Activated CD8-positive, alpha-beta memory T cell treated with anti-CD3 and anti-CD28 coated beads, Interleukin-2, amount 10 ng/mL, durations not matched to agents 7 days and 5 days (primary cell): ENCODE measurements around the gene ZNF101. TPM values are rescaled to one million over a fixed set of nuclear protein-coding genes. Genes with fewer than 3 reads are reported as not detected.
"Not testable (repeated sequence)": the region's sequence is repeated elsewhere in the genome, so short reads cannot be mapped to it uniquely, and the experiment has no call there.

ENCODE experiments used
- ATAC-seq: fragments of 150-1000 bp; cut with Tn5 transposase; one replicate; pipeline ENCODE4 v1.10.0; 2021; ENCODE audit warnings: moderate library complexity
- CTCF ChIA-PET: fragments of 350-600 bp; sonication (Branson Sonifier 250); formaldehyde crosslinking; loops from one replicate; lab custom pipeline; 2021; ENCODE audit warnings: antibody characterized with exemption; lab: Charles Lee
- DNase-seq: peaks from one replicate; pipeline ENCODE4 v3.0.0-alpha.2; 2020
- H3K27ac Mint-ChIP-seq: one replicate; pipeline ENCODE4 v1.8.0; 2021; ENCODE audit warnings: mild to moderate bottlenecking, mixed read lengths
- H3K27me3 Mint-ChIP-seq: one replicate; pipeline ENCODE4 v1.8.0; 2021; ENCODE audit warnings: mixed read lengths
- H3K36me3 Mint-ChIP-seq: one replicate; pipeline ENCODE4 v1.8.0; 2021; ENCODE audit warnings: mild to moderate bottlenecking, mixed read lengths
- H3K4me1 Mint-ChIP-seq: one replicate; pipeline ENCODE4 v1.8.0; 2021; ENCODE audit warnings: mixed read lengths
- H3K4me3 Mint-ChIP-seq: one replicate; pipeline ENCODE4 v1.8.0; 2021; ENCODE audit warnings: mild to moderate bottlenecking, moderate library complexity, mixed read lengths
- H3K9me3 Mint-ChIP-seq: one replicate; pipeline ENCODE4 v1.8.0; 2022; ENCODE audit warnings: low read depth, mixed read lengths
- total RNA-seq, 2 experiments: library from RNA; stranded (reverse); gene quantifications; one replicate each; pipeline ENCODE4 v1.2.3, GENCODE V29; 2021

Gene ZNF101
- total RNA-seq, 2 experiments from 2014 or later, result 75.0 to 93.7 TPM

DNA sequence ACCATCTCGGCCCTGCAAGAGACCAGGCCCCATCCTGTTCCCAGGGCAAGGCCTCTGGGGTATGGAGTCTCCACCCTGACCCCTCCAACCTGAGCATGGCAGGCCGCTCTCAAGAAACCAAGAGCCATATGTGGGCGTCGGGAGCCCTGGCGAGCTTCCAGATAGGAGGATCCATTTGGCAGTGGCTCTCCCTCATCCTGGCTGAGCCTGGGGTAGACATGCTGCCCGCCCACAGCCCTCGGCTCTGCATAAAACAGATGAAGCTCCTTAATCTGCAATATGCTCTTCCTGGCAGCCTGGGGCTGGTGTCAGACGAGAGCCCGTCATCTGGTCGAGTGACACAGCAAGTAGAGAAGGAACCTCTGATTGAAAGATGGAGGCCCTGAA lies 11.2 kb upstream of the ZNF101 start:
- H3K27me3 Mint-ChIP-seq, result no peaks in the 10 kb centered on the region
- no peak overlapping the region for H3K27ac Mint-ChIP-seq
- CTCF ChIA-PET, result interaction anchor here (0.9 to 2.7 kb wide), 3 partner anchors 13 to 125 kb away, joined by 3 to 12 read pairs (median 4); partner anchors contain the start of gene GMIP
- H3K4me3 Mint-ChIP-seq, result no peak overlapping the region
- no peak for ATAC-seq
- peaks cover 26% of the 10 kb centered on the region for H3K4me1 Mint-ChIP-seq
- no peaks in the 10 kb centered on the region for H3K9me3 Mint-ChIP-seq
- no peak for DNase-seq
- peaks cover 70% of the 10 kb centered on the region for H3K36me3 Mint-ChIP-seq

GRCh38 chr19:19659646-19660245 lies 8.9 kb upstream of the ZNF101 start:
- ATAC-seq, result no peak
- H3K27me3 Mint-ChIP-seq, result no peaks in the 10 kb centered on the region
- H3K4me1 Mint-ChIP-seq, result peaks cover 35% of the 10 kb centered on the region
- H3K36me3 Mint-ChIP-seq, result peaks cover 61% of the 10 kb centered on the region
- peak overlapping the region; percentile 93 for H3K27ac Mint-ChIP-seq
- no peak for DNase-seq
- no peak overlapping the region for H3K4me3 Mint-ChIP-seq
- CTCF ChIA-PET, result interaction anchor here (0.6 to 3.2 kb wide), 2 partner anchors 16 to 259 kb away, joined by 3 to 17 read pairs; partner anchors contain the start of gene GMIP
- no peaks in the 10 kb centered on the region for H3K9me3 Mint-ChIP-seq

- peaks cover 35% of the 10 kb centered on the region for H3K4me1 Mint-ChIP-seq
- H3K27me3 Mint-ChIP-seq, result no peaks in the 10 kb centered on the region
- no peaks in the 10 kb centered on the region for H3K9me3 Mint-ChIP-seq
- DNase-seq, result no peak
- peak overlapping the region; percentile 82 for H3K4me3 Mint-ChIP-seq
- H3K27ac Mint-ChIP-seq, result peak overlapping the region; percentile 93
- no peak for ATAC-seq
- H3K36me3 Mint-ChIP-seq, result peaks cover 50% of the 10 kb centered on the region
- CTCF ChIA-PET, result interaction anchor here (0.6 to 3.2 kb wide), 9 partner anchors 10 to 268 kb away, joined by 3 to 23 read pairs (median 4); partner anchors contain the start of gene GMIP
Observed at GRCh38 chr19:19661141-19661674, 7.4 kb upstream of the ZNF101 start.

DNA sequence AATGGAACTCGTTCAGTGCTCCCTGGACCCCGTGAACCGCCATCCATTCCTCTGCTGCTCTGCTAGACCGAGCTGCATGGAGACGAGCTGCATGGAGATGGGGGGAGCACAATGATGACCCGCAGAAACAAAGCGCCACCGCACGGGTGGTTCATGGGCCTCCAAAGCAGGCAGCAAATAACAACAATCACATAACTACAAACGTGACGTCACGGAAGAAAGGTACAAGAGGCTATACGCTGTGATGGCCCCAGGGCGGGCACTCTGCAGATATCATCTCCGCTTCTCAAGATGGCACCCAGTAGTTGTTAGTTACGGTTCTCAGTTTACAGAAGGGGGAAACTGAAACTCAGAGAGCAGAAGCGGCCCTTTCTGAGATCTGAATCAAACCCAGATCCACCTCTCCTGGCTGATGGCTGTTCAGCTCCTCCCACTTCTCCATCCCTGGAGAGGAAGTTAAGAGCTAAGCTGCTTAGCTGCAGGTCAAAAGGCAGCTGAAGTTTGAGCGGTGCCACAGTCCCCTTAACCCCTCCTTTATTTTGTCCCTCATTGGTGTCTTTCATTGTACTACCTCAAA lies 6.9 kb upstream of the ZNF101 start:
- Mint-ChIP-seq H3K36me3 (peaks cover 47% of the 10 kb centered on the region), H3K4me3 (peak overlapping the region; percentile 82), H3K27ac (peak overlapping the region; percentile 93), H3K4me1 (peaks cover 36% of the 10 kb centered on the region), H3K27me3 (no peaks in the 10 kb centered on the region), H3K9me3 (no peaks in the 10 kb centered on the region)
- peak; percentile 91 for DNase-seq
- CTCF ChIA-PET, result interaction anchor here (0.5 to 3.2 kb wide), 12 partner anchors 10 to 295 kb away, joined by 3 to 23 read pairs (median 4); partner anchors contain the start of genes GMIP, NDUFA13 and ZNF506
- peak; percentile 54 for ATAC-seq

DNA sequence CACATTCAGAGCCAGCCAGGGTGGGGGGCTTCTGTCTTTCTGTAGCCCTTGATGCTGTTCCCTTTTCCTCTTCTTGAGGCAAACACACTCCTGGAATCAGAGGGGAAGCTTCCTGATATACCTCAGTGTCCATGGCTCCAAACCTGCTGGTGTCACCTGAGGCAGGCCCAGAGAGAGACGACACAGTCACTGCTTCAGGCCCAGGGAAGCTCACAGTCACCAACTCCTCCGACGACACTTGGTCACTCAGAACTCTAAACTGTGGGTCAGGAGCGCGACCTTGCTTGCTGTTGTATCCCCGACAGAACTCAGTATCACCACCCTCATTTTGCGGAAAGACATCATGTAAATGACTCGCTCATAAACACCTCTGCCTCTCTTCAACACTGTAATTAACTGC lies 6.3 kb upstream of the ZNF101 start:
- no peaks in the 10 kb centered on the region for H3K9me3 Mint-ChIP-seq
- CTCF ChIA-PET, result interaction anchor here (0.5 to 3.2 kb wide), 11 partner anchors 11 to 295 kb away, joined by 3 to 23 read pairs (median 4); partner anchors contain the start of genes GMIP, NDUFA13 and ZNF506

DNA sequence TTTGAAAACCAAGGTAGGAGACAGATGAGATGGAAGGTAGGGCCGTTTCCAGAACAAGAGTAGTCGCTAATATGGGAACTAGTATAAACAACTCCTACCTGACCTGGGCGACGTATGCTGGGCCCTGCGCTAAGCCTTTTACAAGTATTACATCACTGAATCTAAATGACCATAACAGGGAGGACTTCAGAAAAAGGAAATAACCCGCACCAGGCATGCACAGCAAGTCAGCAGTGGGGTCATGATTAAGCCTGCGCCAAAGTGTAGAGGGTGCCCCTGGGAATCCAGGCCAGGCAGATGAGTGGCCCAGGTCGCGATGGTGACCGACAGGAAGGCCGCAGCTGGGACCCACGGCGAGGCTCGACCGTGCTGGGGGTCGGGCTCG lies 5.8 kb upstream of the ZNF101 start:
- CTCF ChIA-PET, result interaction anchor here (1.2 to 2.7 kb wide), 7 partner anchors 11 to 159 kb away, joined by 3 to 23 read pairs (median 5); partner anchors contain the start of genes NDUFA13 and ZNF506
- Mint-ChIP-seq H3K27ac (peak overlapping the region; percentile 93), H3K36me3 (peaks cover 47% of the 10 kb centered on the region), H3K27me3 (no peaks in the 10 kb centered on the region), H3K4me3 (peak overlapping the region; percentile 82), H3K4me1 (peaks cover 44% of the 10 kb centered on the region), H3K9me3 (no peaks in the 10 kb centered on the region)
- no peak for ATAC-seq
- no peak for DNase-seq

More for the DNA sequence above, 6.3 kb upstream of the ZNF101 start:
- Mint-ChIP-seq H3K27ac (peak overlapping the region; percentile 93), H3K4me3 (peak overlapping the region; percentile 82), H3K4me1 (peaks cover 39% of the 10 kb centered on the region), H3K27me3 (no peaks in the 10 kb centered on the region), H3K36me3 (peaks cover 48% of the 10 kb centered on the region)
- ATAC-seq (no peak), DNase-seq (no peak)

- H3K9me3 Mint-ChIP-seq, result no peaks in the 10 kb centered on the region
- CTCF ChIA-PET, result interaction anchor here (1.3 to 1.5 kb wide), 3 partner anchors 57 to 158 kb away, joined by 3 to 7 read pairs (median 5); partner anchors contain the start of gene ZNF506
- H3K27ac Mint-ChIP-seq, result peak within 1 kb of the TSS; percentile 97
- H3K4me3 Mint-ChIP-seq, result peak within 1 kb of the TSS; percentile 82
- H3K27me3 Mint-ChIP-seq, result no peaks in the 10 kb centered on the region
- DNase-seq, result peak; percentile 98
- peaks cover 46% of the 10 kb centered on the region for H3K4me1 Mint-ChIP-seq
- H3K36me3 Mint-ChIP-seq, result peaks cover 44% of the 10 kb centered on the region
- peak; percentile 74 for ATAC-seq
Observed at GRCh38 chr19:19663256-19664120, 5.2 kb upstream of the ZNF101 start, which contains the start of gene ATP13A1. ATP13A1 (minus strand) TSS chr19:19663676; CDS start chr19:19663666, 10 bp downstream.

DNA sequence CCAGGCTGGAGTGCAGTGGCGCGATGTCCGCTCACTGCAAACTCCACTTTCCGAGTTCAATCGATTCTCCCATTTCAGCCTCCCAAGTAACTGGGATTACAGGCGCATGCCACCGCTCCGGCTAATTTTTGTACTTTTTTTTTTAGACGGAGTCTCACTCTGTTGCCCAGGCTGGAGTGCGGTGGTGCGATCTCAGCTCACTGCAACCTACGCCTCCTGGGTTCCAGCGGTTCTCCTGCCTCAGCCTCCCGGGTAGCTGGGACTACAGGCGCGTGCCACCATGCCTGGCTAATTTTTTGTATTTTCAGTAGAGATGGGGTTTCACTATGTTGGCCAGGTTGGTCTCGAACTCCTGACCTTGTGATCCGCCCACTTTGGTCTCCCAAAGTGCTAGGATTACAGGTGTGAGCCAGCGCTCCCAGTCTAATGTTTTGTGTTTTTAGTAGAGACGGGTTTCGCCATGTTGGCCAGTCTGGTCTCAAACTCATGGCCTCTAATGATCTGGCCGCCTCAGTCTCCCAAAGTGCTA lies 3.2 kb upstream of the ZNF101 start:
- peaks cover 47% of the 10 kb centered on the region for H3K4me1 Mint-ChIP-seq
- DNase-seq, H3K27ac Mint-ChIP-seq, H3K27me3 Mint-ChIP-seq, H3K4me3 Mint-ChIP-seq, ATAC-seq, H3K9me3 Mint-ChIP-seq, CTCF ChIA-PET: not testable (repeated sequence)
- peaks cover 41% of the 10 kb centered on the region for H3K36me3 Mint-ChIP-seq

DNA sequence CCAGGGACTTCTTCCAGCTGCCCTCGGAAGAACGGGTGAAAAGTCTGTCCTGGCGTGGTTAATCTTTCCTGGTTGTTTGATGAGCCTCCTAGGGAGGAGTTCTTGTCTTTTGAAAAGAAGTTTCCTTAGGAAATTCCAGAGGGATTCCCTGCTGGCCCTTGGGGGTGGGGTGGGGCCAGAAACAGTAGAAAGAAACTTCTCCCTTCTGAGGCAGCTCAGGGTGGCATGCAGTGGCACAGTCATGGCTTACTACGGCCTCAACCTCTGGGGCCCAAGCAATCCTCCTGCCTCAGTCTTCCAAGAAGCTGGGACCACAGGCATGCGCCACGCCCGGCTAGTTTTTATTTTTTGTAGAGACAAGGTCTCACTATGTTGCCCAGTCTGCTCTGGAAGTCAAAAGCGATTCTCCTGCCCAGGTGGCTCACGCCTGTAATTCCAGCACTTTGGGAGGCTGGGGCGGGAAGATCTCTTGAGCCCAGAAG lies 1.5 kb downstream of the ZNF101 start:
- CTCF ChIA-PET, result interaction anchor here (0.5 kb wide), 1 partner anchor 127 kb away, joined by 3 read pairs; no protein-coding TSS in a partner anchor
- Mint-ChIP-seq H3K9me3 (peaks cover 13% of the 10 kb centered on the region), H3K4me1 (peaks cover 43% of the 10 kb centered on the region), H3K27me3 (no peaks in the 10 kb centered on the region), H3K36me3 (peaks cover 64% of the 10 kb centered on the region), H3K4me3 (peak overlapping the region; percentile 81), H3K27ac (peak overlapping the region; percentile 93)
- DNase-seq (no peak), ATAC-seq (no peak)

DNA sequence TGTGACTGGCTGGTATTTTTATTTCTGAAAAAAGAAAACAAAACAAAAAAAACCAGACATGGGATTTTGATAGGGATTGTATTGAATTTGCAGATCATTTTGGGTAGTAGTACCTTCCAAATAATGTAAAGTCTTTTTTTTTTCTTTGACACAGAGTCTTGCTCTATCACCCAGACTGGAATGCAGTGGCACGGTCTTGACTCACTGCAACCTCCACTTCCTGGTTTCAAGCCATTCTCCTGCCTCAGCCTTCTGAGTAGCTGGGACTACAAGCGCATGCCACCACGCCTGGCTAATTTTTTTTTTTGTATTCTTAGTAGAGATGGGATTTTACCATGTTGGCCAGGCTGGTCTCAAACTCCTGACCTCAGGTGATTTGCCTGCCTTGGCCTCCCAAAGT lies 4.2 kb downstream of the ZNF101 start:
- peaks cover 30% of the 10 kb centered on the region for H3K9me3 Mint-ChIP-seq
- CTCF ChIA-PET, result no interaction called here
- H3K27me3 Mint-ChIP-seq, result no peaks in the 10 kb centered on the region
- ATAC-seq, result no peak
- H3K4me1 Mint-ChIP-seq, result peaks cover 42% of the 10 kb centered on the region
- peaks cover 82% of the 10 kb centered on the region for H3K36me3 Mint-ChIP-seq
- no peak overlapping the region for H3K27ac Mint-ChIP-seq
- H3K4me3 Mint-ChIP-seq, result no peak overlapping the region
- no peak for DNase-seq

DNA sequence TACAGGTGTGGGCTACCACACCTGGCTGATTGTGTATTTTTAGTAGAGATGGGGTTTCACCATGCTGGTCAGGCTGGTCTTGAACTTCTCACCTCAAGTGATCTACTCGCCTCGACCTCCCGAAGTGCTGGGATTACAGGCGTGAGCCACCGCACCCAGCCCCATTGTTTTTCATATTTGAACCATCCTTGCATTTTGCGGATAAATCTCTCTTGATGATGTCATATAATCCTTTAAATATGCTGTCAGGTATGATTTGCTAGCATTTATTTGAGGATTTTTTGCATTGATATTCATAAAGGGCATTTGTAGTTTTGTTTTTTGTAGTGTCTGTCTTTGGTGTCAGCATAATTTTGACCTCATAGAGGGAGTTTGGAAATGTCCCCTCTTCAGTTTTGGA lies 5.7 kb downstream of the ZNF101 start:
- peaks cover 42% of the 10 kb centered on the region for H3K9me3 Mint-ChIP-seq
- no peaks in the 10 kb centered on the region for H3K27me3 Mint-ChIP-seq
- no peak overlapping the region for H3K4me3 Mint-ChIP-seq
- peaks cover 35% of the 10 kb centered on the region for H3K4me1 Mint-ChIP-seq
- ATAC-seq (no peak), DNase-seq (peak; percentile 8)
- peaks cover 95% of the 10 kb centered on the region for H3K36me3 Mint-ChIP-seq
- CTCF ChIA-PET, result no interaction called here
- H3K27ac Mint-ChIP-seq, result no peak overlapping the region

DNA sequence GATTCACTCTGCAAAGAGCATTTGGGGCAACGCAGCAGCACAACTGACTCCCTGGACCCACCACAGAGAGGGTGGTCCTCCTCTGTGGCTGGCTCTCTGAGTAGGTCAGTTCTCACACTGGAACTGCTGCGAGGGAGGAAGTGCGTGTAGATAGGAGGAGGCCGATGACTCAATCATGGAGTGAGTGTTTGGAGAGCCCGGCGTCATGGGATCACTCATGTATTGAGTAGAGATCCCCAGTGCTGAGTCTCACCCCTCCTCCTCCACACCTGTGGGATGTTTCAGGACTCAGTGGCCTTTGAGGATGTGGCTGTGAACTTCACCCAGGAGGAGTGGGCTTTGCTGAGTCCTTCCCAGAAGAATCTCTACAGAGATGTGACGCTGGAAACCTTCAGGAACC lies 8.9 kb downstream of the ZNF101 start:
- Mint-ChIP-seq H3K4me3 (no peak overlapping the region), H3K4me1 (peaks cover 17% of the 10 kb centered on the region), H3K27ac (peak overlapping the region; percentile 32), H3K36me3 (peaks cover 97% of the 10 kb centered on the region), H3K9me3 (peaks cover 51% of the 10 kb centered on the region), H3K27me3 (no peaks in the 10 kb centered on the region)
- ATAC-seq, result no peak
- DNase-seq, result peak; percentile 14
- CTCF ChIA-PET, result no interaction called here
